ENCODE measurements around the gene WWTR1.

DNA sequence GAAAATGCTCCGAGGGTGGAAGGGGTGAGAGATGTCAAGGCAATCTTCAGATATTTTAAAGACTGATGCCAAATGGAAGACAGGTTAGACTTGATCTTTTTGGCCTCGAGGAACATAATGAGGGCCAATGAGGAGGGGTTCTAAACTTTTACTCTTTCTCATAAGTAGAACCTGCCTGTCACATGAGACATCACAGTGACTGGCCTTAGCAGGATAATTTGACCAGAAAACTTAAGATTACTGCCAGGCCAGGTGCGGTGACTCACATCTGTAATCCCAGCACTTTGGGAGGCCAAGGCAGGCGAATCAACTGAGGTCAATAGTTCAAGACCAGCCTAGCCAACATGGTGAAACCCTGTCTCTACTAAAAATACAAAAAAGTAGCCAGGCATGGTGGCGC lies 171.1 kb downstream of the WWTR1 start:
- TF ChIP-seq RFX5 (IDR thresholded peaks at IDR 0.05; ENCODE audit: low read depth, low read length), result no peak
- no peak for TF ChIP-seq USF2 (IDR thresholded peaks at IDR 0.05; ENCODE audit: low read depth, low read length)
- TF ChIP-seq POLR2A (IDR thresholded peaks at IDR 0.05; ENCODE audit: low read depth, low read length), result no peak

All from IMR-90 (cell line).